GM18858 (cell line): Measurements from ENCODE around the gene PRKD1.
"Not testable (repeated sequence)": the region's sequence is repeated elsewhere in the genome, so short reads cannot be mapped to it uniquely, and the experiment has no call there.

Experiments used
- ATAC-seq: cut with Tn5 transposase; IDR thresholded peaks from one replicate; pipeline ENCODE4 v1.9.1; 2021; ENCODE audit not compliant: unreplicated experiment

The PRKD1 gene

GRCh38 chr14:29745863-29746262, 181.8 kb downstream of the PRKD1 start:
- ATAC-seq: no peak

GRCh38 chr14:29743531-29743930, 184.1 kb downstream of the PRKD1 start:
- ATAC-seq: no peak

GRCh38 chr14:29741909-29742401, 185.7 kb downstream of the PRKD1 start:
- no peak for ATAC-seq

- ATAC-seq: no peak
These were observed 187.2 kb downstream of the PRKD1 start for GRCh38 chr14:29740491-29740890.

GRCh38 chr14:29738950-29739349, 188.7 kb downstream of the PRKD1 start:
- ATAC-seq: no peak

GRCh38 chr14:29738056-29738455, 189.6 kb downstream of the PRKD1 start:
- no peak for ATAC-seq

GRCh38 chr14:29735459-29735858, 192.2 kb downstream of the PRKD1 start:
- no peak for ATAC-seq

GRCh38 chr14:29734732-29735131, 192.9 kb downstream of the PRKD1 start:
- ATAC-seq: no peak

- not testable (repeated sequence) for ATAC-seq
These were observed 200.9 kb downstream of the PRKD1 start for GRCh38 chr14:29726560-29727331.

GRCh38 chr14:29724991-29725390, 202.7 kb downstream of the PRKD1 start:
- no peak for ATAC-seq

GRCh38 chr14:29722831-29723230, 204.8 kb downstream of the PRKD1 start:
- no peak for ATAC-seq

- ATAC-seq: no peak
These were observed 206.1 kb downstream of the PRKD1 start for GRCh38 chr14:29721586-29721985.

- no peak for ATAC-seq
These were observed 209.7 kb downstream of the PRKD1 start for GRCh38 chr14:29717901-29718300.

- ATAC-seq: no peak
These were observed 211.5 kb downstream of the PRKD1 start for GRCh38 chr14:29716150-29716549.

- ATAC-seq: no peak
These were observed 215.0 kb downstream of the PRKD1 start for GRCh38 chr14:29712601-29713000.

GRCh38 chr14:29710015-29710414, 217.6 kb downstream of the PRKD1 start:
- ATAC-seq: no peak

GRCh38 chr14:29709490-29709889, 218.2 kb downstream of the PRKD1 start:
- ATAC-seq: no peak

GRCh38 chr14:29706700-29707099, 220.9 kb downstream of the PRKD1 start:
- ATAC-seq: no peak

- ATAC-seq: no peak
These were observed 221.8 kb downstream of the PRKD1 start for GRCh38 chr14:29705801-29706200.

GRCh38 chr14:29689597-29689996, 238.1 kb downstream of the PRKD1 start:
- ATAC-seq: not testable (repeated sequence)

- no peak for ATAC-seq
These were observed 239.8 kb downstream of the PRKD1 start for GRCh38 chr14:29687866-29688265.

GRCh38 chr14:29687071-29687765, 240.4 kb downstream of the PRKD1 start:
- ATAC-seq: no peak
